ENCODE measurements around the gene SHTN1.

The SHTN1 gene

DNA sequence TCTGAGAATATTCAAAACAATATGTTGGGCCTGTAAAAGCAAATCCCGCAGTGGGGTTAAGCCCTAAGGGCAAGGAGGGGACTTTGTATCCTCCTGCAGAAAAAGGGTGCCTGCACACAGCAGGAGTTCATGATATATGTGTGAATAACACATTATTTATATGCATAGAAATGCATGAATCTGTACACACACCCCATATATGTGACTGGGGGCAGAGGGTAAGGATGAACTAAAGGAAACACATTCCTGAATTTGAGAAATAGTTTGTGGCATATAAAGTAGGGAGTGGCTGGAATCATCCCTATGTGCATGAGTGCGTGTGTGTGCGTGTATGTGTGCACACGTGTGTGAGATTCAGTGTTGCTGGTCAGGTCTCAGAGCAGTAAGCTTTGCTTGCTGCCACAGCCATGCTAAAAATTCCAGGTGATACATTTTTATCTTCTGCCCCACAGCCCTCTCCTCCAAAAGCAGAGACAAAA, 136.8 kb downstream of the SHTN1 start:
- DNase-seq = no peak

DNA sequence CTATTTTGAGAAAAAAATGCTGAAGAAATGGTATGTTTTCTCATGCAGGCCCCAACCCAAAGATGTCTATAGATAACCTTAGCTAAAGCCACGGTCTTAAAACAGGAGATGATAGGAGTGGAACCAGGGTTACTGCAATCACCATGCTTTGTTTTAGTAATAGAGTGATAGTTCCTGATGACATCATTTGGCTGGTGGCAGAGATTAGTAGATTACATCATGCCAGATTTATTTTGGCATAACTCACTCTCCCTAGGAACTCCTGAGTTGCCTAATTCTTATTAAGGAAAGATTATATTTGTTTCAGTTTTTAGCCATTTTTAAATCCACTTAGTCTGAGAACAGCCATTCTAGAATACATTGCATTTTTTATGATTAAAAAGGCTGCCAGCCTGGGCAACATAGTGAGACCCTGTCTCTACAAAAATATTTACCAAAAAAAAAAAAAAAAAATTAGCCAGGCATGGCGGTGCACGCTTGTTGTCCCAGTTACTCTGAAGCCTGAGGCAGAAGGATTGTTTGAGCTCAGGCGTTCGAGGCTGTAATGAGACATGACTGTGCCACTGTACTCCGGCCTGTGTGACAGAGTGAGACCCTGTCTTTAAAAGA, 137.9 kb downstream of the SHTN1 start:
- DNase-seq = no peak

DNA sequence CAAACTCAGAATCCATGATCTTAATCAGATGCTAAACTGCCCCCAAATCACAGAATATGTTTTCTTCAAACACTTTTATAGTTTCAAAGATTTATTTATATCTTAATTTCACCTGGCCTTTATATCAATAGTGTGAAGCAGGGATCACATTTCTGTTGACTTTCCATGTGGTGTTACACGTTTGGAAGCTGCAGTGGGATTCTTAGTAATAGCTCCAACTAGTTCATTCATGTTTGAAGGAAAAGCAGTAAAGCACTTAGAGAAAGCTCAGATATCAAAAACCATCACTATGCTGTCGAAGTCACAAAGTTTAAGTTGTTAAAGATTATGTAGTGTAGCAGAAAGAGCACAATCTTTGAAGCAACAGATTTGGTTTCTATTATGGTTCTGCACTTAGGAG, 138.9 kb downstream of the SHTN1 start:
- no peak for DNase-seq

DNA sequence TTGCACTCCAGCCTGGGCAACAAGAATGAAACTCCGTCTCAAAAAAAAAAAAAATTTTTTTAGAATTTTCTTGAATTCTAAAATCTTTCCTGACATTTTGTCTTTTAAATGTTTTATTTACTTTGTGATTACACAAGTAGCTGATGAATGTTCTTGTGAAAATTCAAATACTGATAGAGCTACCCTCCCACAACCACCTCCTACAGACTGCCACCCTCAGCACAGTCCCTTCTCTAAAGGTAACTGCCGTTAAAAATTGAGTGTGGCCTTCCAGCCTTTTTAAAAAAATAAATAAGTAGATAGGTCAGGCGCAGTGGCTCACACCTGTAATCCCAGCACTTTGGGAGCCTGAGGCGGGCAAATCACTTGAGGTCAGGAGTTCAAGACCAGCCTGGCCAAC, 140.6 kb downstream of the SHTN1 start:
- DNase-seq = no peak

DNA sequence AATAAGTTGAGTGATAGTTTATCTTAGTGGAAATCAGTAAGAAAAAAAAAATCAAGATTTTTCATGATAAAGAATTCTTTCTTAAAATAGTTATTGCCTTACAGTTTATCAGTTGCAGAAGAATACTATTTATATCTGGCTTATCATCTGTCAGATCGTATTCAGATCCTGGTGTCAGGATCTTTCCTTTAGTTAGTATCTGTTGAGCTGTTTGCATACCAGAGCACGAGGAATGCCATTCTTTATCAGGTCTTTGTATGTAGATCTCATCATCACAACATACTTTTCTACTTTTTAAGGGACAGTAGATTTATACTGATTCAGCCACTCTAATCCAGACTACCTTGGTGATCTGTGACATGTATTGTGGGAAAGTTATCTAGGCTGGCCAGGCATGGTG, 143.2 kb downstream of the SHTN1 start:
- no peak for DNase-seq

DNA sequence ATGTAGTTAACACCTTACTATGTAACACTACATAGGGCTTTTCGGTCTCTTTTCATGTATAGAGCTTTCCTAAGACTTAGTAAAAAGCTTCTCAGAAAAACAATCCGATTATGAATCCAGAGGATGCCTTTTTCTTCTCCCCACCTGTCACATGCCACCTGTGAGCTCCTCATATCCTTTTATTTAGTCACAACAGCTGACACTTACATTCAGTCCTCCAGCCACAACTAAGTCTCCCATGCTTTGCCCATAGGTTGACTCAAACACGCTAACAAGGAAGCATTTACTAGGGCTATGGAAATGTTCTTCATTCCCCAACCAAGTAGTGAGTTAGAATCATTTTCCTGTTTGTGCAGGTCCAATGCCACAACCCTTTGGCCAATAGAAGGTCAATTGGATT, 147.8 kb downstream of the SHTN1 start:
- no peak for DNase-seq

DNA sequence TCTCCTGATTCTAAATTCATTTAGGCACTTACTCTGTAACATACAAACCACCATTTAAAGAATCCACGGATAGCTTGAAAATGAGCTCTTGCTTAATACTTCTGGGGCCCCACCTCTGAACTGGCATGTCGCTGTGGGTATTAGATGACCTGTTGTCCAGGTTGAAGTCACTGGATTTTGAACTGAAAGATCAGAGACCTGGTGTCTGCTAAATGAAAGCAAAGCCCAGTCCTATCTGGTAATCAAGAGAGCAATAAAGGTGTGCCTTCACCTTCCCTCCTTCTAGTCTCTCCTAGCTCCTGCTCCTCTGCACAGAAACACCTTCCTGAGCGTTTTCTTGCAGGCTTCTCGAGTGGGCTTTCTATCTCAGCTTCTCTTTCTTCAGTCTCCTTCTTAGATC, 151.3 kb downstream of the SHTN1 start:
- no peak for DNase-seq

DNA sequence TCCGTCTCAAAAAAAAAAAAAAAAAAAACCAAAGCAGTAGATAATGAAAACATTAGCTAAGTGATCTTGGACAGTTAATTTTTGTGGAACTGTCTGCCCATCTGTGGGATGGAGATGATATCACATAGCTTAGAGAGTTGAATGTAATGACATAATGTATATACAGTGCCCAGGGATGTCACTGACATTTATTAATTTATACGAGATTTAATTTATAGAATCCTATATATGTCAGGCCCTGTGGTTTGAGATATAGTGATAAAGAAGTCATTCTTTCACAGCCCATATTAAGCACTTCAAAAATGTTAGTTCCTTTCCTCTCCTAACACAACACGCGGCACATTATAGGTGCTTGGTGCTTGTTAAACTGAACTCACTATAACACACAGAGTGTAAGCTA, 151.7 kb downstream of the SHTN1 start:
- no peak for DNase-seq

DNA sequence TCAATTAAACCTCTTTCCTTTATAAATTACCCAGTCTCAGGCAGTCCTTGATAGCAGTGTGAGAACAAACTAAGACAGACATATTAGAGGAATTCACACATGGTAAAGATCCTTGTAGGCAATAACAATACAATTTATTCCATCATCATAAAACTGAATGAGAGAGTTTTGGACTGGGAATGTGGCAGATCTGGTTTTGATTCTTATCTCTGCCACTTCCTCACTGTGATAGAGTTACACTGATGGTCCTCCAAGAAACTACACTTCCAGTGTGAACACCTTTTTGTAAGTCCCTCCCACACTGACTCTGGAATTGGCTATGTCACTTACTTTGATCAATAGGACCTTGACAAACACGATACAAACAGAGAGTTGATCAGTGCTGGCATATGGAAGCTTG, 152.7 kb downstream of the SHTN1 start:
- DNase-seq = no peak

DNA sequence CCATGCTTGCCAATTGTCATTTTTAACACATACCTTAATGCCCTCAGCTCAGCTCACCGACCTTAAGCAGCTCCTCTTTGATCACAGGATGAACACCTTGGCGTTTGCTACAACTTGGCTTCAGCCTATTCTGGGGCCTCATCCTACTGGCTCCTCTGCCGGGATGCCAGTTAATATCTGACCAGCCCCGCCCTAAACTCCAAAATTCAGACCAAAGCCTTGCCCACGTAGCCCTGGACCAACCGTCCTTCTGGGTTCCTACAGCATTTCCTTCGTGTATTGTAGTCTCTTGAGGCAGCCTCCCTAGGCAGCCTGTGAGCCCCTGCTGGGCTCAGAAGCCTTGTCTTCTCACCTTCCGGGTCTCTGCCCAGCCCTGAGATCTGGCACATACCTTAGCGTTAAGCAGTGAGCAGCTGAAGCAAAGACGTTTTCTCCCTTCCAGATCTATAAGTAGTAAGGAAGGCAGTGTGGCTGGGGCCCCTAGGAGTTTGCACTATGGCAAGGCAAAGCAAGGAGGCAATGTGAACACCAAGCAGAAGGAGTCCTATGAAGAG, 154.9 kb downstream of the SHTN1 start:
- no peak for DNase-seq

DNA sequence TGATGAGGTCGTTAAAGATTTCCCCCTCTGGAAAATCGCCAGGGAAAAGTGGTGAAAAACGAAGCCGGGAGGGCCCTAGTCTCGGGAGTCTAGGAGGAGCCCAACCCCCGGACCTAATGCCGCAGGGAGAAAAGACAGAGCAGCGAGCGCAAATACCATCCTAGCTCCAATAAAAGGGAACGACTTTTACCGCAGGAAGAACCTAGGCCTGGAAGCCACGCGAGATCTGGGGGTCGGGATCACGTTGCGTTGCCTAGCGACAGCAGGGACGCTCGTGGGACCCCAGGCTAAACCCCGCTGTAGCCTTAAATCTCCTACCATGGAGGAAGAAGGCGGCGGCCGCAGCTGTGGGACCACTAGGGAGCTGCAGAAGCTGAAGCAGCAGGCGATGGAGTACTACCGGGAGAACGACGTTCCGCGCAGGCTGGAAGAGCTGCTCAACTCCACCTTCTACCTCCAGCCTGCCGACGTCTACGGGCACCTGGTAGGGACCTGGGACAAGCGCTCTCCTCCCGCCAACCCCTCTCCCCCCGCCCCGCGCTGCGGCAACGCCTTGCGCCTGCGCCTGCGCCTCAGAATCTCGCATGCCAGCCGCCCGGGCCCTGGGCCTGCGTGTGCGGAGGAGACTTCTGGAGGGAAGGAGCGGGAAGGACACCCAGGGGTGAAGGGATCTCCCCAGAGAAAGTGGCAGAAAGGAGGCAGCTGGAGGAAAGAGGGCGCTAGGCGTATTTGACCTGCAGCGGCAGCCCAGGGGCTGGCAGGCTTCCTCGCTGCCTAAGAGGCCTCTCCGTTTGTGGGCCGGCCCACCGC, 155.5 kb downstream of the SHTN1 start, which contains the start of gene ENO4:
TSS of gene ENO4 (plus strand) at position 252 of the 810 bp plus-strand sequence. CDS start at position 320, 68 bp downstream.
- DNase-seq = peak in 1 of 2 experiments; percentile 38

DNA sequence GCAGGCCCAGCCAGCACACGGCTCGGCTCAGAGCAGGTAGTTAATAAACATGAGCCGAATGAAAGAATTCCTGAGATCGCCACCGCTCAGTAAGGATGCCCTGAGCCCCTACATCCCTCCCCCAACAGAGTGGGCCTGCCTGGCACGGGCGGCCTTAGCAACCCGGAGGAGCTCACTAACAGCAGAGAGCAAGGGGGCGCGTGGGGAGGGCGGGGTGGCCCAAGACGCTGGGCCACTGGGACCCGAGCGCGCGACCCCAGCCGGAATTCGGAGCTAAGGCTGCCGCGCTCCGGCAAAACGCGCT, 156.1 kb downstream of the SHTN1 start:
- no peak for DNase-seq

DNA sequence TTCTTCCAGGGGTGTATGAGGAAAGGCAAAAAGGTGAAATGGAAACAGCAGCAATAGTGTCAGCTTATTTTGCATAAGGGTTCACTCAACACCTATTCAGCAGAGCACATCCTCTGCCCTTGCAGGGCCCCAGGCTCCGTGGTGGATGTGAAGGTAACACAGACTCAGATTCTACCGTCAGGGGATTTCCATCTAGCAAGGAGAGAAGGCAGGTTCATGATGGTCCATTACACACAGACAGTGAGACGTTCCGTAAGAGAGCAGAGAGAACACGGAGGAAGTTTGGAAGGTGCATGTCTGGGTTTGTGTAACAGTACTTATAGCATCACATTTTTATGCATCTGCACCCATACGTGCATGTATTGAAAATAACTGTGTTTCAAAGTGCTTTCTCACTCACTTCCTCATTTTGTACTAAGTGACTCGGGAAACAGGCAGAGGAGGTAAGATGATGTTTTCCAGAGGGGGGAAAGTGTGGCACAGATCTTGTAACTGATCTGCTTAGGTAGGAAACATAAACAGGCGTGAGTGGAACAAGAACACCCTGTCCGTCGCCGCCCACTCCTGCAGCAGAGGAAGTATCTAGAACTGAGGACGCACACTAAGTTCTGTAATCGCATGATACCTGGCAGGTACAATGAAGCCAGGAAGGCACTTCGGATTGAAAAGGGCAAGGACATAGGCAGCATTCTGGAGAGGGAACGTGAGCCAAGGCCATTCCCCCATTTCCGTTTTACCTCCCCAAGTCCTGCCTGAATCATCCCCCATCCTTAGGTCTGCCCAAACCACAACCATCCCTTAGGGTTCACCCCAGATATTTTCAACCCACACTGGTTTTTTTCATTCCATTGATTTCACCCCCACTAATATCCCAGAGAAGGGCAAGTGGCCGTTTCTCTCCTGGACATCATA, 156.7 kb downstream of the SHTN1 start:
- no peak for DNase-seq

DNA sequence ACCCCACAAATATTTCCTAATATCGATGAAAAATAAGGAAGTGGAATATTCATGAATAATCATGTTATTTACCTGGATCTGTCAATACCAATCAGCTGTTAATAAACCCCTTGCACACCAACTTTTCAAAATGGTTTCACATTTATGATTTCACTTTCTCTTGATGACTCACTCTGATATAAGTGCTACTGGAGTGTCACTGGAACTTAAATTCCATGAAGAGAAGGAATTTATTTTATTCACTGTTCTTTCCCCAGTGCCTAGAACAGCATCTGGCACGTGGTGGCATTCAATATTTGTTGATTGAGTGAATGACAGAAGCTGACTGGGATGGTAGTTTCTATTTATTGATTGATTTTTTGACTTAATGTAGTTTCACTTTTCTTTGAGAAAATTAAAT, 159.2 kb downstream of the SHTN1 start:
- no peak for DNase-seq

DNA sequence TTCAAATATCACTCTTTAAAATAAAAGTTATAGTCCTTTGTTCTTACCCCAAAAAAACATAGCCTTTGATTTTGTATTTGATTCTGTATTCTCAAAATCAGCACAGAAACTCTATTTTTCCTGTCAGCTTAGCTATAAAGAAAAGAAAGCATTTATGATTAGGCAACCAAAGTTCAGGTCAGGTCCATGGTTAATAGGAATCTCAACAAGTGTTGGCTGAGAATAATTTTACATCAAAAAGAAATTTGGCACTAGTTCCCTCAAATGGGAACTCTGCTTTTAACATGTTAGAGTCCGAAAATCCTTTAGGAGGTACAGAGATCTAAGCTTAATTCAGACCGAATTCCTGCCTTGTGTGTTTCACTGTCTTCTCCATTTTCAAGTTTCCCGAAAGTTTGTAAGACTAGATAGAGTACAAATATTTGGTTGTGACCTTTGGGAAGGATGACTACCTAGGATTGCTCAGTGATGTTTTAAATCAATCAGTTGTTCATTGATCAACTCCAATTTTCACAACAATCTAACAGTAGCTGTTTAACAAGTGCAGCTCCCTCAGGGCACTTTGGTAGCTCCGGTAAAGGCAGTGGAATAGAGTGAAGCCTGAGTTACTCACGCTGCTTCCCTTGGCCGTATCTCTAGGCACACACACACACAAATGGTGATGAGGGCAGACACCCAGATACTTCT, 164.5 kb downstream of the SHTN1 start:
- DNase-seq = no peak

DNA sequence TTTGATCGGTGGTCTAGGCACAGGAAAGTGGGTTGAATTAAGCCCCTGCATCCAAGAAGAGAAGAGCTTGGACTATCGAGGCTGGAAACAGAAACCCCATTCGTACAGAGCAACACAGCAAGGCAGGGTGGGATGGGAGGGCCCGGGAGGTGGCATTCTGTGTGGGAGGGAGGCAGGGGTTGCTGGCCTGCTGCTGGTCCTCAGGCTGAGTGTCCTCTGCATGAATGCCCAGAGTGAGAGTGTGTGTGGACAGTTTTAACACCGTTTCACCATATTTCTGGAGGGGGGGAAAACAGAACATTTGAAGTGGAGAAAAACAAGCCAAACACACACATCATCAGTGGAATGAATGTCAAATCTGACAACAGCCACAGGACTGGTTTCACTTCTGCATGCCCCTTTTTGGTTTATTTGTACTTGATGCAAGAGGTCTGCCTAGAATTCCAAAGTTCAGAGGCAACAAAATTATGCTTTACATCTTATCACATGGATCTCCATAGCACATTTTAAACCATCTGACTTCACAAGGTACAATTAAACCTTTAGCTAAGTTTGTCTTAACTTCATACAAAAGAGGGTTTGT, 166.8 kb downstream of the SHTN1 start:
- DNase-seq = no peak

DNA sequence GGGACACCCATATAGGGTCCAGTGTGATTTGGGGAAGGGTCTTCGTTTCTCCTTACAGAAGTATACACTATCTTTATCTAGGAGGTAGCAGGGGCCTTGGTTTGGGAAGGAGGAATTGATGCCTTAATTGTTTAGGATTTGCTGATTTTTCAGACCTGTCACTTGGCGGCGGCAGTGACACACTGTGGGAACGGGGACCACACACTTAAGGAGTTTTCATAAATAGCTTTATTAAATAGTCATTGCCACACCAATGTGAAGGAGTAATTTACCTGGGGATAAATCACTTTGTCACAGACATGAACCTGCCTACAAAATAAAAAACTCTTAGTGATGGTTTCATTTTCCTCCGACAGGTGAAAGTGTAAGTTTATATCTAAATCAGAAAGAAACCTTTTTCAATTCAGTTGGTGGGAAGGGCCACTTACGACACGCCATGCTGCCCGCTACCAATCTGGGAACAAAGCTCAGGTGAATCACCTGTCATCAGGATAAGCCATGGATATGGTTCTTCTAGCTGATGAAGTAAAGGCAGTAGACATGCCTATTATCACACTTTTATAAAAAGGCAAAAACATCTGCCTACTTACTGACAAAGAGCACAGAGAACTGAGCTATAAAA, 168.0 kb downstream of the SHTN1 start:
- no peak for DNase-seq

DNA sequence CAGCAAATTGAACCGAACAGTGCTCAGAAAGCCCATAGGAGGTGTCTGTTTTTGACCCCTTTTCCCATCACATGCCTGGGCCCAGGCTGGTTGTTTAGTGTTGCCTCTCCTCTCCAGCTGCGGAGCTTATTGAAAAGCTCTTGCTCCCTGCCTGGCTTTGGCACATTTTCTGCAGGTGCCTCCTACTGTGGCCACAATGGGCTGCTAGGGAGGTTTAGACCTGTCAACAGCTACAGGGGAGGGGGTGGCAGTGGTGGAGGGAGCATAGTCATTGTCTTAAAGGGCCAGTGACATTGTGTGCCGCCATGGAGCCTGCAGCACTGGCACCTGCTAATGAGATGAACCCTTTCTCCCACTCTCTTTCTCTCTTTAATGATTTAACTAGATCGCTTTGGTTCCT, 168.9 kb downstream of the SHTN1 start:
- DNase-seq = no peak

DNA sequence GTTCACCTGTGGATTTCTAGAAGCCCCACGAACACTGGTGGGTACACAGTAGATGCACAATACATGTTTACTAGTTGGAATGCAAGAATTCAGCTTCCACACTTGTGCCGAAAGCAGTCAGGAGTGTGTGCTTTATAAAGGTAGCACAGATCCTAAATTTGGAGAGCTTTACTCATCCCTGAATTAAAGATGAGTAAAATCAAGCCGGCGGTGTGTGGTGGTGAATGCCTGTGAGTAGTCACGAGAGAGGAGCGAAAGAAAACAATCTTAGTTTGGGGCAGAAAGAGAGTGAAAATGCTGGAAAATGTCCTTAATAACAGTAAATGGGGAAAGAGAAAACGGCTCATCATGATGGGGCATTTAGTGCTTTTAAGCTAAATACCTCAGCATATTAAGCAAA, 169.3 kb downstream of the SHTN1 start:
- DNase-seq = no peak

DNA sequence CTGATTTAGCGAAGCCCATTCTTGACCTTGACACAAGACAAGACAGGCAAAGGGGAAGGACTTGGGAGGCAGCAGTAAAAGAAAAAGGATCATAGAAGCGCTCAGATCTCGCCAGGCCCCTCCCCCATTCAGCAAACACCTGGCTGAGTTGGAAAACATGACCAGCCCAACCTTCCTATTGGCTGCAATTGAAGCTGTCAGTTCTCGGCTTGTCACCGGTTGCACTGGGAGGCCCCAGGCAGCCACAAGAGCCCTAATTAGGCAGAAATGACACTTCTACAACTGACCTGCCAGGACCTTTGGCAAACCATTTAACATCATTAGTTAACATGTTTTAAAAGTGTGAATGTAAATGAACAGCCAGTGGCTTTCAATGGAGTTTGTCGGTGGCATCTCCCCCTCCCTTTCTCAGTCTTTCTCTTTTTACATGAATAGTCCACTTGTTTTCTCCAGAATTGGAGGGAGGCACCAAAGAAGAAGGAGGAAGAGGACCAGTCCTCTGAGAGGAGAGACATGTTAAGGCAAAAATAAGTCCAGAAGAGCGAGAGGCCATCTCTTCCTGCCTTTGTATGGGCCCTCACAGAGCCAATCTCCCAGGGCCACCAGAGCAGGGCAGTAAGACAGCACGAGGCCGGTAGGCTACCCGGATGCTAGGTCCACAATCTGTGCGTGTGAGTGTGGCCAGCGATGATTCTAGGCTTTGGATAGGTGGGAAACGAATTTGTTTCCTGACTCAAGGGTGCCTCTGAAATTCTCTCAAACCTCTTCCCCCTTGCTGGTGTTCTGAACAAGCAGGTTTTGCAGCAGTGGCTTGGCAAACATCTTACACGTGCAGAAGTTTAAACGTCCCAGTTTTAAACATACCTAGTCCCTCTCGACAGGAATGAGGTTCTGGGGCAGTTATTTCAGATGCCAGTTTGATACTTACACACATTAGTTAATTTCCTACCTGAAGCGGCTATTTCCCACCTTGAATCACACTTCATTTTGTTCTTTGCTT, 170.7 kb downstream of the SHTN1 start:
- no peak for DNase-seq

DNA sequence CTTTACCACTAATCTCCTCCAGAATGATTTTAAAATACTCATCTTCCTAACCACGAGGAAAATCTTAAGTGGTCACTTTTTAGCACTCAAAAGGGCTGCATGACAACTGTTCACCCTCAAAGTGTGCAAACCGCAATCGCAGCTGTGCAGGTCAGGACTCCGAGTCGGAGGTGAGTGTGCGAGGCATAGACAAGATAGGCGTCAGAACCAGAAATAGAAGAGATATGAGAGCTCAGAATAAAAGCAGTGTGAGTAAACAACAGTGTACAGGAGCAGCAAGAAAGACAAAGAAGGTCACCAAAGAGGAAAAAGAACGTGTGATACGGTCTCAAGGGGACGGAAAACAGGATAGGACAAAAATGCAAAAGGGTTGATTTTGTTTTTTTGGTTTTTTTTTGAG, 173.2 kb downstream of the SHTN1 start:
- DNase-seq = no peak

Measured in activated T-cell treated with anti-CD3 and anti-CD28 coated beads, Interleukin-2, amount 50 U/mL, for 48 hours (primary cell).